HL-60 (cell line): ENCODE results near the gene TSC22D4.

Experiments used
- DNase-seq, 2 experiments: peaks; one replicate each; pipeline ENCODE4 v3.0.0-alpha.2; 2010 to 2020; ENCODE audit warnings: low read depth in 1 of 2, low spot score in 1 of 2
- H3K27ac ChIP-seq: fragments of 250-450 bp; sonication (Bioruptor Pico); replicated peaks from 2 replicates; pipeline ENCODE4 v1.5.1; 2020; ENCODE audit warnings: mild to moderate bottlenecking, moderate library complexity
- H3K27me3 ChIP-seq: fragments of 250-450 bp; sonication (Bioruptor Pico); 2 replicates; pipeline ENCODE4 v1.5.1; 2021; ENCODE audit warnings: mild to moderate bottlenecking, moderate library complexity; ENCODE audit not compliant: insufficient read depth, poor library complexity, severe bottlenecking
- H3K4me3 ChIP-seq: replicated peaks from 2 replicates; pipeline ENCODE4 v1.5.1; 2011; ENCODE audit warnings: mild to moderate bottlenecking, control low read depth, low read length; ENCODE audit not compliant: insufficient read depth
- CTCF ChIP-seq: IDR thresholded peaks from one replicate; pipeline ENCODE4 v1.5.1; 2011; ENCODE audit warnings: low read length, control low read depth, inconsistent platforms; ENCODE audit not compliant: insufficient read depth
- GABPA ChIP-seq: IDR thresholded peaks from 2 replicates; pipeline ENCODE4 v1.6.1; 2012; ENCODE audit warnings: low read depth
- POLR2AphosphoS5 ChIP-seq: IDR thresholded peaks from 2 replicates; pipeline ENCODE4 v1.6.1; 2012; ENCODE audit warnings: low read depth
- REST ChIP-seq: IDR thresholded peaks from 2 replicates; pipeline ENCODE4 v1.6.1; 2012; ENCODE audit warnings: low read depth; ENCODE audit not compliant: insufficient replicate concordance
- SPI1 ChIP-seq: IDR thresholded peaks from 2 replicates; pipeline ENCODE4 v1.6.1; 2012; ENCODE audit warnings: low read depth, mild to moderate bottlenecking, borderline replicate concordance

TSC22D4 gene

GRCh38 chr7:100481466-100481865 lies 2.5 kb upstream of the TSC22D4 start:
- no peak for DNase-seq
- Histone ChIP-seq H3K4me3 (no peak overlapping the region), H3K27ac (no peak overlapping the region), H3K27me3 (peaks cover 5% of the 10 kb centered on the region)
- no peak for TF ChIP-seq POLR2AphosphoS5
- no peak for TF ChIP-seq SPI1

- DNase-seq = no peak
- peak overlapping the region; percentile 94 for H3K27ac ChIP-seq
These were observed 1.1 kb downstream of the TSC22D4 start for GRCh38 chr7:100477871-100478267.

GRCh38 chr7:100476903-100477870 lies 1.8 kb downstream of the TSC22D4 start:
- peak overlapping the region; percentile 96 for H3K4me3 ChIP-seq
- peak in 1 of 2 experiments; percentile 45 for DNase-seq
- no peaks in the 10 kb centered on the region for H3K27me3 ChIP-seq
- H3K27ac ChIP-seq = peak overlapping the region; percentile 94
- TF ChIP-seq GABPA (no peak), CTCF (no peak), SPI1 (no peak), POLR2AphosphoS5 (no peak), REST (no peak)

More at GRCh38 chr7:100477871-100478267, 1.1 kb downstream of the TSC22D4 start:
- Histone ChIP-seq H3K4me3 (peak overlapping the region; percentile 96), H3K27me3 (no peaks in the 10 kb centered on the region)
- TF ChIP-seq GABPA (no peak), SPI1 (no peak), REST (no peak), POLR2AphosphoS5 (no peak), CTCF (no peak)

- TF ChIP-seq REST (no peak), SPI1 (0 out of 2 replicates have a peak, but pooled peaks have one; percentile 25), POLR2AphosphoS5 (no peak)
- DNase-seq = peak in 1 of 2 experiments; percentile 42
- Histone ChIP-seq H3K27me3 (no peaks in the 10 kb centered on the region), H3K4me3 (peak overlapping the region; percentile 96), H3K27ac (peak overlapping the region; percentile 94; the same call in 1 of the 2 replicates)
These were observed 2.8 kb downstream of the TSC22D4 start for GRCh38 chr7:100476101-100476780.
